Trophoblast cell (in vitro differentiated cells and primary cell): ENCODE measurements around the gene CNN2.

Source experiments
- DNase-seq, 2 donors: peaks; one replicate each; pipeline ENCODE4 v3.0.0-alpha.2; 2016
- H2AFZ ChIP-seq: 2 replicates; pipeline ENCODE4 v1.6.1; 2013; ENCODE audit warnings: low read length, moderate library complexity, mild to moderate bottlenecking; ENCODE audit not compliant: insufficient read depth, poor library complexity
- H2AK5ac ChIP-seq: 2 replicates; pipeline ENCODE4 v1.6.1; 2013; ENCODE audit warnings: mild to moderate bottlenecking, low read length
- H2BK120ac ChIP-seq: 2 replicates; pipeline ENCODE4 v1.6.1; 2013; ENCODE audit warnings: low read length, mild to moderate bottlenecking, moderate library complexity; ENCODE audit not compliant: insufficient read depth, poor library complexity
- H2BK12ac ChIP-seq: 2 replicates; pipeline ENCODE4 v1.6.1; 2013; ENCODE audit warnings: mild to moderate bottlenecking, low read length, moderate library complexity
- H2BK5ac ChIP-seq: 2 replicates; pipeline ENCODE4 v1.6.1; 2013; ENCODE audit warnings: low read length, low read depth, moderate library complexity, mild to moderate bottlenecking; ENCODE audit not compliant: poor library complexity
- H3K14ac ChIP-seq: 2 replicates; pipeline ENCODE4 v1.6.1; 2013; ENCODE audit warnings: mild to moderate bottlenecking, low read length
- H3K18ac ChIP-seq: 2 replicates; pipeline ENCODE4 v1.6.1; 2013; ENCODE audit warnings: mild to moderate bottlenecking, low read length
- H3K23ac ChIP-seq: 2 replicates; pipeline ENCODE4 v1.6.1; 2013; ENCODE audit warnings: low read length
- H3K27ac ChIP-seq: 2 replicates; pipeline ENCODE4 v1.5.1; 2013; ENCODE audit warnings: low read depth, mild to moderate bottlenecking, inconsistent platforms, low read length, moderate library complexity
- H3K27me3 ChIP-seq: 2 replicates; pipeline ENCODE4 v1.6.1; 2013; ENCODE audit warnings: inconsistent platforms, mild to moderate bottlenecking, low read length, moderate library complexity; ENCODE audit not compliant: insufficient read depth
- H3K36me3 ChIP-seq, 2 experiments: 1 replicate in 1 of 2; 2 replicates in 1 of 2; pipeline ENCODE4 v1.6.1; 2013; ENCODE audit warnings: low read length in 2 of 2, mild to moderate bottlenecking in 2 of 2, moderate library complexity in 1 of 2; ENCODE audit not compliant: insufficient read depth in 2 of 2, control insufficient read depth in 1 of 2
- H3K4ac ChIP-seq: 2 replicates; pipeline ENCODE4 v1.6.1; 2013; ENCODE audit warnings: low read depth, mild to moderate bottlenecking, low read length, moderate library complexity
- H3K4me1 ChIP-seq, 2 experiments: 1 replicate in 1 of 2; 2 replicates in 1 of 2; pipeline ENCODE4 v1.6.1; 2013; ENCODE audit warnings: low read length in 2 of 2, mild to moderate bottlenecking in 2 of 2, moderate library complexity in 1 of 2; ENCODE audit not compliant: insufficient read depth in 2 of 2, control insufficient read depth in 1 of 2
- H3K4me2 ChIP-seq: 2 replicates; pipeline ENCODE4 v1.6.1; 2013; ENCODE audit warnings: inconsistent platforms, mild to moderate bottlenecking, low read length, moderate library complexity
- H3K4me3 ChIP-seq: 2 replicates; pipeline ENCODE4 v1.5.1; 2013; ENCODE audit warnings: mild to moderate bottlenecking, low read depth, low read length, inconsistent platforms
- H3K79me1 ChIP-seq: one replicate; pipeline ENCODE4 v1.6.1; 2013; ENCODE audit warnings: low read length
- H3K79me2 ChIP-seq: 2 replicates; pipeline ENCODE4 v1.6.1; 2013; ENCODE audit warnings: low read length, mild to moderate bottlenecking; ENCODE audit not compliant: control insufficient read depth, insufficient read depth, poor library complexity
- H3K9ac ChIP-seq: 2 replicates; pipeline ENCODE4 v1.6.1; 2013; ENCODE audit warnings: mild to moderate bottlenecking, low read length
- H3K9me3 ChIP-seq: 2 replicates; pipeline ENCODE4 v1.6.1; 2013; ENCODE audit warnings: low read depth, mild to moderate bottlenecking, control low read depth, inconsistent platforms, low read length; ENCODE audit not compliant: insufficient read depth
- H4K12ac ChIP-seq: 2 replicates; pipeline ENCODE4 v1.6.1; 2013; ENCODE audit warnings: low read depth, mild to moderate bottlenecking, low read length, moderate library complexity
- H4K8ac ChIP-seq: 2 replicates; pipeline ENCODE4 v1.6.1; 2013; ENCODE audit warnings: low read depth, mild to moderate bottlenecking, low read length, moderate library complexity
- H4K91ac ChIP-seq: one replicate; pipeline ENCODE4 v1.6.1; 2013; ENCODE audit warnings: low read depth, mild to moderate bottlenecking, low read length, moderate library complexity
- WGBS: extraction: QIAGEN DNeasy Blood & Tissue Kit; methylation state at CpG from one replicate; pipeline ENCODE4 v1.1.7; 2013; ENCODE audit warnings: missing lambda C conversion rate; ENCODE audit not compliant: insufficient read length, insufficient coverage; ENCODE audit errors: extremely low coverage; 5-methylcytosine and 5-hydroxymethylcytosine counted together

Gene CNN2

DNA sequence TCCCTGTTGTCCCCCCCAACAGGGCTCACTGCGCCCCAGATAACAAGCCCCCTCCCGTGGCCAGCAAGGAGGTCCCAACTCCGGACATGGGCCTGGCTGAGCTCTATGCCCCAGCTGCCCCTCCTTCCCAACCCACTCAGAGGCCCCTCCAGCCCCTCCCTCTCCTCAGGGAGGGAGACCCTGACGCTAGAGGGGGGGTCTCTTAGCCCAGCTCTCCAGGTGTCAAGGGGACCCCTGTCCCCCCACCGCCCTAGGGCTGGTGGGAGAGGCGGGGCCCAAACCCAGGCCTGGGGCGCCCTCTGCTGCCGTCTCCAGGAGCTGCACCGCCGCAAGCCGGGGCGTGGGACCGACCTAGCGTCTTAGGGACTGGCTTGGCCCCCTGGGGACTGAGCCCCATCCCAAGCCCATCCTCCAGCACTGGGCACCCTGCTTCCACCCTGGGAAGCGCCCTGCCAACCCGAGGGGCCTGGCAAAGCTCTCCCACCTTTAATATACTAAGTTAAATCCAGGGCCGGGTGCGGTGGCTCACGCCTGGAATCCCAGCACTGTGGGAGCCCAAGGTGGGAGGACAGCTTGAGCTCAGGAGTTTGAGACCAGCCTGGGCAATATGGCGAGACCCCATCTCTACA lies 24.8 kb upstream of the CNN2 start:
- Histone ChIP-seq H3K4me3 (no peak overlapping the region), H3K79me1 (peaks cover 2% of the 10 kb centered on the region), H2BK5ac (no peak overlapping the region), H3K79me2 (no peaks in the 10 kb centered on the region), H2AFZ (no peak overlapping the region), H2BK120ac (no peak overlapping the region), H2BK12ac (no peak overlapping the region), H3K4ac (no peak overlapping the region), H3K27me3 (peaks cover 13% of the 10 kb centered on the region), H3K27ac (no peak overlapping the region), H3K9me3 (peaks cover 3% of the 10 kb centered on the region), H3K14ac (no peak overlapping the region), H4K8ac (no peak overlapping the region), H3K9ac (no peak overlapping the region), H2AK5ac (no peak overlapping the region), H3K18ac (no peak overlapping the region), H3K4me2 (no peak overlapping the region), H3K23ac (no peak overlapping the region), H4K12ac (no peak overlapping the region), H3K36me3 (no peaks in the 10 kb centered on the region), H4K91ac (no peak overlapping the region), H3K4me1 (no peaks in the 10 kb centered on the region)
- peak in 1 of 2 donors; percentile 70 for DNase-seq
- WGBS: no CpG with 5 or more reads among the region's 20 CpGs

DNA sequence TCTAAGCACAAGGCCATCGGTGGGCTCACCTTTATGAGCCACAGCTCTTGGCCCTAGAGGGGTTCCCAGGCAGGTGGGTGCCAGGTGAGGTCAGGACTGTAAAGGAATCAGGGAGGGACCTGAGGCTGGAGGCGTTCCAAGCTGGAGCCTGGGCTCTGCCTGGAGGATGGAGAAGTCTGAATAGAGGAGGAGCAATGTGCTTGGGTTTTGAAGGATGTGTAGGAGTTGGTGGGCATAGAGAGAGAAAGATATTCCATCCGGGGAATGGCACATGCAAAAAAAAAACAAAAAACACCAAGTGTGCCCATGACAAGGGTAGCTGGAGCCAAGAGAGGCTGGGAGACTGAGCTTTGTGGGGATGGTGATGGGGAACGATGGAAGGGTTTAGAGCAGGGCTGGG lies 23.8 kb upstream of the CNN2 start:
- Histone ChIP-seq H3K4me3 (no peak overlapping the region), H3K4ac (no peak overlapping the region), H3K4me1 (no peaks in the 10 kb centered on the region), H2BK12ac (no peak overlapping the region), H3K79me1 (peaks cover 2% of the 10 kb centered on the region), H3K18ac (no peak overlapping the region), H2BK120ac (no peak overlapping the region), H3K27me3 (peaks cover 13% of the 10 kb centered on the region), H3K36me3 (peaks cover 0 to 2% of the 10 kb centered on the region in 2 experiments), H4K8ac (no peak overlapping the region), H3K4me2 (no peak overlapping the region), H3K14ac (no peak overlapping the region), H3K79me2 (no peaks in the 10 kb centered on the region), H4K12ac (no peak overlapping the region), H3K23ac (no peak overlapping the region), H4K91ac (no peak overlapping the region), H2BK5ac (no peak overlapping the region), H2AK5ac (no peak overlapping the region), H3K9ac (no peak overlapping the region), H2AFZ (no peak overlapping the region), H3K27ac (no peak overlapping the region), H3K9me3 (peaks cover 3% of the 10 kb centered on the region)
- no CpG with 5 or more reads among the region's 4 CpGs for WGBS
- no peak for DNase-seq

DNA sequence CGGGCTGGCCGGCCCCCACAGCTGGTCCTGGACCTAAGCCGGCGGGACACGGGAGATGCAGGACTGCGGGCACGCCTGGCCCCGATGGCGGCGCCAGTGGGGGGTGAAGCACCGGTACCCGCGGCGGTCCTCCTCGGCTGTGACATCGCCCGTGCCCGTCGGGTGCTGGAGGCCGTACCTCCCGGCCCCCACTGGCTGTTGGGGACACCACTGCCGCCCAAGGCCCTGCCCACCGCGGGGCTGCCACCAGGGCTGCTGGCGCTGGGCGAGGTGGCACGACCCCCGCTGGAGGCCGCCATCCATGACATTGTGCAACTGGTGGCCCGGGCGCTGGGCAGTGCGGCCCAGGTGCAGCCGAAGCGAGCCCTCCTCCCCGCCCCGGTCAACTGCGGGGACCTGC lies 23.1 kb upstream of the CNN2 start:
- peaks cover 2% of the 10 kb centered on the region for H3K79me1 ChIP-seq
- H2BK120ac ChIP-seq: no peak overlapping the region
- no peak overlapping the region for H3K4me2 ChIP-seq
- H3K27ac ChIP-seq: no peak overlapping the region
- no peak overlapping the region for H3K4me3 ChIP-seq
- H3K36me3 ChIP-seq: peaks cover 0 to 3% of the 10 kb centered on the region in 2 experiments
- no peaks in the 10 kb centered on the region for H3K4me1 ChIP-seq
- H4K91ac ChIP-seq: no peak overlapping the region
- H3K14ac ChIP-seq: no peak overlapping the region
- H3K4ac ChIP-seq: no peak overlapping the region
- H4K12ac ChIP-seq: no peak overlapping the region
- no peak overlapping the region for H2BK5ac ChIP-seq
- no peak for DNase-seq
- H2AFZ ChIP-seq: no peak overlapping the region
- H3K9ac ChIP-seq: no peak overlapping the region
- H3K27me3 ChIP-seq: peaks cover 13% of the 10 kb centered on the region
- H3K23ac ChIP-seq: no peak overlapping the region
- peaks cover 3% of the 10 kb centered on the region for H3K9me3 ChIP-seq
- H4K8ac ChIP-seq: no peak overlapping the region
- no peak overlapping the region for H2AK5ac ChIP-seq
- no CpG with 5 or more reads among the region's 37 CpGs for WGBS
- no peak overlapping the region for H3K18ac ChIP-seq
- H2BK12ac ChIP-seq: no peak overlapping the region
- H3K79me2 ChIP-seq: no peaks in the 10 kb centered on the region

DNA sequence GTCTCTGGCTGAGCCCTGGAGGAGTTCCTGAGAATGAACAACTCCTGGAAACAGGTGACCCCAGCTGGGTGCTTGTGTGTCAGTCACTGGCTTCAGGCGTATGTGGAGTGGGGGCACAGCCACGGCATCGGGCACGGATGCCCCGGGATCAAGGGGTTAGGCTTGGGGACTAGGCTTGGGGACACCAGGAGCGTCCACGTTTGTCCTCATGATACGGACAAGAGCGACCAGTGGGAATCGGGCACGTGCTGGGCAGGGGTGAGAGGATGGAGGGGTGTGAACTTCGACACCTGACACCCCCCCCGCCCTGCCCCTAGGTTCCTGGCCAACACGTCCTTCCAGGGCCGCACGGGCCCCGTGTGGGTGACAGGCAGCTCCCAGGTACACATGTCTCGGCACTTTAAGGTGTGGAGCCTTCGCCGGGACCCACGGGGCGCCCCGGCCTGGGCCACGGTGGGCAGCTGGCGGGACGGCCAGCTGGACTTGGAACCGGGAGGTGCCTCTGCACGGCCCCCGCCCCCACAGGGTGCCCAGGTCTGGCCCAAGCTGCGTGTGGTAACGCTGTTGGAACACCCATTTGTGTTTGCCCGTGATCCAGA lies 22.1 kb upstream of the CNN2 start:
- Histone ChIP-seq H4K12ac (no peak overlapping the region), H3K4me3 (no peak overlapping the region), H2AFZ (no peak overlapping the region), H3K4me2 (no peak overlapping the region), H2AK5ac (no peak overlapping the region), H2BK5ac (no peak overlapping the region), H3K36me3 (peaks cover 6 to 13% of the 10 kb centered on the region in 2 experiments), H3K4me1 (no peaks in the 10 kb centered on the region), H2BK12ac (no peak overlapping the region), H3K14ac (no peak overlapping the region), H3K79me1 (peaks cover 2% of the 10 kb centered on the region), H3K9ac (no peak overlapping the region), H3K27me3 (peaks cover 13% of the 10 kb centered on the region), H3K79me2 (no peaks in the 10 kb centered on the region), H3K4ac (no peak overlapping the region), H3K27ac (no peak overlapping the region), H2BK120ac (no peak overlapping the region), H3K23ac (no peak overlapping the region), H4K91ac (no peak overlapping the region), H4K8ac (no peak overlapping the region), H3K18ac (no peak overlapping the region), H3K9me3 (peaks cover 2% of the 10 kb centered on the region)
- no peak for DNase-seq
- no CpG with 5 or more reads among the region's 32 CpGs for WGBS
